Stimulated activated CD8-positive, alpha-beta memory T cell treated with anti-CD3 and anti-CD28 coated beads, Interleukin-15, amount 100 ng/mL, for 48 hours (primary cell): ENCODE data around the gene OTUB2.

ENCODE experiments used
- DNase-seq, 2 donors: peaks; one replicate each; pipeline ENCODE4 v3.0.0-alpha.2; 2020; ENCODE audit warnings: low read depth in 2 of 2

The OTUB2 gene

GRCh38 chr14:94026173-94026888, at the start of gene OTUB2:
OTUB2 (plus strand) TSS chr14:94026340; CDS start chr14:94026538, 198 bp downstream.
- DNase-seq = peak; percentile 91 to 96

- no peak for DNase-seq
Observed at GRCh38 chr14:93976477-93977057, 49.6 kb upstream of the OTUB2 start, which contains the start of gene ASB2. ASB2 (minus strand) TSS chr14:93976570; CDS start chr14:93964539, 12,031 bp downstream.

- DNase-seq = no peak
Observed at GRCh38 chr14:93977171-93977570, 49.0 kb upstream of the OTUB2 start.

- DNase-seq = peak; percentile 74 to 76
Observed at GRCh38 chr14:93977790-93978581, 48.2 kb upstream of the OTUB2 start.

GRCh38 chr14:93978735-93979134, 47.4 kb upstream of the OTUB2 start:
- no peak for DNase-seq

GRCh38 chr14:93980456-93981201, 45.5 kb upstream of the OTUB2 start:
- no peak for DNase-seq

GRCh38 chr14:93981316-93982229, 44.6 kb upstream of the OTUB2 start:
- no peak for DNase-seq

GRCh38 chr14:93982230-93983007, 43.7 kb upstream of the OTUB2 start:
- DNase-seq = no peak

GRCh38 chr14:93984070-93984469, 42.1 kb upstream of the OTUB2 start:
- DNase-seq = no peak

- DNase-seq = no peak
Observed at GRCh38 chr14:93984987-93985410, 41.1 kb upstream of the OTUB2 start.

- no peak for DNase-seq
Observed at GRCh38 chr14:93986955-93987354, 39.2 kb upstream of the OTUB2 start.

- no peak for DNase-seq
Observed at GRCh38 chr14:93987376-93987775, 38.8 kb upstream of the OTUB2 start.

- DNase-seq = no peak
Observed at GRCh38 chr14:93987815-93988476, 38.2 kb upstream of the OTUB2 start.

GRCh38 chr14:93989939-93990338, 36.2 kb upstream of the OTUB2 start:
- DNase-seq = no peak

- DNase-seq = no peak
Observed at GRCh38 chr14:93991212-93991611, 34.9 kb upstream of the OTUB2 start.

GRCh38 chr14:93991649-93992048, 34.5 kb upstream of the OTUB2 start:
- no peak for DNase-seq

GRCh38 chr14:93993382-93993781, 32.8 kb upstream of the OTUB2 start:
- DNase-seq = no peak

GRCh38 chr14:93994919-93995682, 31.0 kb upstream of the OTUB2 start:
- peak; percentile 55 to 73 for DNase-seq
